Endothelial cell of umbilical vein (primary cell): ENCODE measurements around the gene SRBD1.

Experiments used
- EZH2 ChIP-seq: IDR thresholded peaks from 2 replicates; pipeline ENCODE4 v1.6.1; 2012; ENCODE audit warnings: borderline replicate concordance, low read depth, mild to moderate bottlenecking, moderate library complexity, low read length, inconsistent platforms; ENCODE audit not compliant: severe bottlenecking
- POLR2A ChIP-seq: IDR thresholded peaks from 2 replicates; pipeline ENCODE4 v1.6.1; 2012; ENCODE audit warnings: low read depth, mild to moderate bottlenecking, control low read depth, low read length
- POLR2AphosphoS5 ChIP-seq: IDR thresholded peaks from 2 replicates; pipeline ENCODE4 v1.6.1; 2012; ENCODE audit warnings: low read depth, mild to moderate bottlenecking, control low read depth, low read length, moderate library complexity; ENCODE audit not compliant: insufficient read depth
- TF ChIP-seq, protein P1 (sequence below), 2 donors: IDR thresholded peaks; 1 replicate in 1 of 2; 2 replicates in 1 of 2; pipeline ENCODE4 v1.5.1; 2011; ENCODE audit warnings: low read length in 2 of 2, mild to moderate bottlenecking in 2 of 2, moderate library complexity in 2 of 2, control low read depth in 1 of 2, inconsistent platforms in 1 of 2, low read depth in 1 of 2; ENCODE audit not compliant: insufficient read depth in 1 of 2; ENCODE audit errors: extremely low read depth in 1 of 2

DNA sequence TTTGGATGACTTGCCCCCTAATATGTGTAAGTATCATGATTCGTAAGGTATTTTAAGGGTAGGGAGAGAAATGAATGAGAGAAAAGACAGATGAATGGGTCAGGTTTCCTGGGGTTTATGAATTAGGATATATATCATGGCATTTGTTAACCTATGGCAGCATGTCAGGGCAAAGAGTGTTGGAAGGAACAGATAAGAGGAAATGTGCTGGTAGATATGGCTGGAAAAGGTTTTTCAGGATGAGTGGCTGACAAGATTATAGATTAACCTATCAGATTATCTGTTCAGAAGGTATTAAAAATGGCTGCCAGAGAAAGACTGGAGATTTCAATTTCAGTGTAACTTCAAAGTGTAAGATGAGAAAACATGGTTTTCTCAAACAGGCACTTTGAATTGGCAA, 67.8 kb downstream of the SRBD1 start:
- TF ChIP-seq, protein P1, sequence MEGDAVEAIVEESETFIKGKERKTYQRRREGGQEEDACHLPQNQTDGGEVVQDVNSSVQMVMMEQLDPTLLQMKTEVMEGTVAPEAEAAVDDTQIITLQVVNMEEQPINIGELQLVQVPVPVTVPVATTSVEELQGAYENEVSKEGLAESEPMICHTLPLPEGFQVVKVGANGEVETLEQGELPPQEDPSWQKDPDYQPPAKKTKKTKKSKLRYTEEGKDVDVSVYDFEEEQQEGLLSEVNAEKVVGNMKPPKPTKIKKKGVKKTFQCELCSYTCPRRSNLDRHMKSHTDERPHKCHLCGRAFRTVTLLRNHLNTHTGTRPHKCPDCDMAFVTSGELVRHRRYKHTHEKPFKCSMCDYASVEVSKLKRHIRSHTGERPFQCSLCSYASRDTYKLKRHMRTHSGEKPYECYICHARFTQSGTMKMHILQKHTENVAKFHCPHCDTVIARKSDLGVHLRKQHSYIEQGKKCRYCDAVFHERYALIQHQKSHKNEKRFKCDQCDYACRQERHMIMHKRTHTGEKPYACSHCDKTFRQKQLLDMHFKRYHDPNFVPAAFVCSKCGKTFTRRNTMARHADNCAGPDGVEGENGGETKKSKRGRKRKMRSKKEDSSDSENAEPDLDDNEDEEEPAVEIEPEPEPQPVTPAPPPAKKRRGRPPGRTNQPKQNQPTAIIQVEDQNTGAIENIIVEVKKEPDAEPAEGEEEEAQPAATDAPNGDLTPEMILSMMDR (IDR thresholded peaks at IDR 0.05; ENCODE audit: extremely low read depth in 1 of 2, insufficient read depth in 1 of 2, low read depth in 1 of 2, low read length in 2 of 2), result no peak
- no peak for TF ChIP-seq POLR2A
- TF ChIP-seq POLR2AphosphoS5, result no peak
- TF ChIP-seq EZH2, result no peak
